Measurements from ENCODE around the gene ATOH8. TPM values are rescaled to one million over a fixed set of nuclear protein-coding genes. Genes with fewer than 3 reads are reported as not detected.

The ATOH8 gene
- total RNA-seq, 2 experiments from 2014 or later = not detected

GRCh38 chr2:85709401-85709811, 44.4 kb upstream of the ATOH8 start:
- peaks cover 17% of the 10 kb centered on the region for H3K4me1 ChIP-seq (ENCODE audit: insufficient read depth, low read length)
- ATAC-seq (ENCODE audit: poor library complexity) = no peak
- POLR2A ChIA-PET = no interaction called here
- no peaks in the 10 kb centered on the region for H3K9me3 ChIP-seq (ENCODE audit: control insufficient read depth in 1 of 2, insufficient read depth in 1 of 2, low read length in 2 of 2)
- peaks cover 0 to 4% of the 10 kb centered on the region in 2 experiments for H3K27me3 ChIP-seq (ENCODE audit: control insufficient read depth in 1 of 2, insufficient read depth in 2 of 2, low read length in 2 of 2)
- TF ChIP-seq, protein P1, sequence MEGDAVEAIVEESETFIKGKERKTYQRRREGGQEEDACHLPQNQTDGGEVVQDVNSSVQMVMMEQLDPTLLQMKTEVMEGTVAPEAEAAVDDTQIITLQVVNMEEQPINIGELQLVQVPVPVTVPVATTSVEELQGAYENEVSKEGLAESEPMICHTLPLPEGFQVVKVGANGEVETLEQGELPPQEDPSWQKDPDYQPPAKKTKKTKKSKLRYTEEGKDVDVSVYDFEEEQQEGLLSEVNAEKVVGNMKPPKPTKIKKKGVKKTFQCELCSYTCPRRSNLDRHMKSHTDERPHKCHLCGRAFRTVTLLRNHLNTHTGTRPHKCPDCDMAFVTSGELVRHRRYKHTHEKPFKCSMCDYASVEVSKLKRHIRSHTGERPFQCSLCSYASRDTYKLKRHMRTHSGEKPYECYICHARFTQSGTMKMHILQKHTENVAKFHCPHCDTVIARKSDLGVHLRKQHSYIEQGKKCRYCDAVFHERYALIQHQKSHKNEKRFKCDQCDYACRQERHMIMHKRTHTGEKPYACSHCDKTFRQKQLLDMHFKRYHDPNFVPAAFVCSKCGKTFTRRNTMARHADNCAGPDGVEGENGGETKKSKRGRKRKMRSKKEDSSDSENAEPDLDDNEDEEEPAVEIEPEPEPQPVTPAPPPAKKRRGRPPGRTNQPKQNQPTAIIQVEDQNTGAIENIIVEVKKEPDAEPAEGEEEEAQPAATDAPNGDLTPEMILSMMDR (IDR thresholded peaks at IDR 0.05) = no peak
- no peak overlapping the region for H3K4me3 ChIP-seq (ENCODE audit: low read length)
- peaks cover 13% of the 10 kb centered on the region for H3K4me1 Mint-ChIP-seq (ENCODE audit: low read depth)
- DNase-seq = no peak
- H3K27ac ChIP-seq (ENCODE audit: low read depth in 1 of 2, low read length in 2 of 2) = no peak overlapping the region
- H3K27me3 Mint-ChIP-seq = peaks cover 13% of the 10 kb centered on the region
- CTCF ChIA-PET = no interaction called here
- H3K9me3 Mint-ChIP-seq = no peaks in the 10 kb centered on the region
- intact Hi-C loops (cut with DNase I, micrococcal nuclease) = loop anchor here in 1 of 2 experiments (10.0 kb wide), 1 partner anchor 315 kb away; no protein-coding TSS in a partner anchor
- no peak overlapping the region for H3K4me3 Mint-ChIP-seq
- H3K36me3 Mint-ChIP-seq (ENCODE audit: low read depth) = no peaks in the 10 kb centered on the region
- H3K36me3 ChIP-seq (ENCODE audit: insufficient read depth, low read length) = no peaks in the 10 kb centered on the region
- no peak overlapping the region for H3K27ac Mint-ChIP-seq

GRCh38 chr2:85710687-85711577, 42.9 kb upstream of the ATOH8 start:
- no peak overlapping the region for H3K4me3 Mint-ChIP-seq
- no peaks in the 10 kb centered on the region for H3K36me3 Mint-ChIP-seq (ENCODE audit: low read depth)
- H3K9me3 Mint-ChIP-seq = no peaks in the 10 kb centered on the region
- Histone ChIP-seq H3K4me1 (ENCODE audit: insufficient read depth, low read length) (peaks cover 11% of the 10 kb centered on the region), H3K27me3 (ENCODE audit: control insufficient read depth in 1 of 2, insufficient read depth in 2 of 2, low read length in 2 of 2) (peaks cover 0 to 4% of the 10 kb centered on the region in 2 experiments), H3K27ac (ENCODE audit: low read depth in 1 of 2, low read length in 2 of 2) (no peak overlapping the region), H3K4me3 (ENCODE audit: low read length) (no peak overlapping the region), H3K36me3 (ENCODE audit: insufficient read depth, low read length) (no peaks in the 10 kb centered on the region), H3K9me3 (ENCODE audit: control insufficient read depth in 1 of 2, insufficient read depth in 1 of 2, low read length in 2 of 2) (no peaks in the 10 kb centered on the region)
- TF ChIP-seq, protein P1 (IDR thresholded peaks at IDR 0.05) = no peak
- peaks cover 7% of the 10 kb centered on the region for H3K4me1 Mint-ChIP-seq (ENCODE audit: low read depth)
- DNase-seq (no peak), ATAC-seq (ENCODE audit: poor library complexity) (no peak)
- H3K27ac Mint-ChIP-seq = no peak overlapping the region
- H3K27me3 Mint-ChIP-seq = peaks cover 13% of the 10 kb centered on the region
- ChIA-PET POLR2A (no interaction called here), CTCF (no interaction called here)
- intact Hi-C loops (cut with DNase I, micrococcal nuclease) = no loop called here

GRCh38 chr2:85711578-85712060, 42.2 kb upstream of the ATOH8 start:
- DNase-seq = no peak
- peaks cover 10% of the 10 kb centered on the region for H3K4me1 ChIP-seq (ENCODE audit: insufficient read depth, low read length)

More at GRCh38 chr2:85711578-85712060, 42.2 kb upstream of the ATOH8 start:
- no peaks in the 10 kb centered on the region for H3K36me3 Mint-ChIP-seq (ENCODE audit: low read depth)
- Histone ChIP-seq H3K4me3 (ENCODE audit: low read length) (no peak overlapping the region), H3K27me3 (ENCODE audit: control insufficient read depth in 1 of 2, insufficient read depth in 2 of 2, low read length in 2 of 2) (peaks cover 0 to 1% of the 10 kb centered on the region in 2 experiments), H3K36me3 (ENCODE audit: insufficient read depth, low read length) (no peaks in the 10 kb centered on the region), H3K9me3 (ENCODE audit: control insufficient read depth in 1 of 2, insufficient read depth in 1 of 2, low read length in 2 of 2) (no peaks in the 10 kb centered on the region), H3K27ac (ENCODE audit: low read depth in 1 of 2, low read length in 2 of 2) (no peak overlapping the region)
- H3K9me3 Mint-ChIP-seq = no peaks in the 10 kb centered on the region
- ChIA-PET POLR2A (no interaction called here), CTCF (no interaction called here)
- intact Hi-C loops (cut with DNase I, micrococcal nuclease) = no loop called here
- no peak overlapping the region for H3K27ac Mint-ChIP-seq
- no peak for ATAC-seq (ENCODE audit: poor library complexity)
- peaks cover 13% of the 10 kb centered on the region for H3K27me3 Mint-ChIP-seq
- H3K4me1 Mint-ChIP-seq (ENCODE audit: low read depth) = peaks cover 7% of the 10 kb centered on the region
- TF ChIP-seq, protein P1 (IDR thresholded peaks at IDR 0.05) = no peak
- H3K4me3 Mint-ChIP-seq = no peak overlapping the region
